Suprapubic skin (tissue), 4 donors: Measurements from ENCODE around the gene TAF1.

Source experiments
- EP300 ChIP-seq: sonication (generic); formaldehyde crosslinking; IDR thresholded peaks from one replicate; pipeline ENCODE4 v1.6.1; 2017; ENCODE audit warnings: antibody characterized with exemption
- POLR2A ChIP-seq, 2 donors: fragments of 450-650 bp; IDR thresholded peaks; one replicate each; pipeline ENCODE4 v1.6.1; 2017; ENCODE audit warnings: antibody characterized with exemption in 2 of 2, mild to moderate bottlenecking in 2 of 2, moderate library complexity in 2 of 2
- POLR2AphosphoS5 ChIP-seq, 3 donors: sonication (generic); formaldehyde crosslinking; IDR thresholded peaks; one replicate each; pipeline ENCODE4 v1.6.1; 2017; ENCODE audit warnings: antibody characterized with exemption in 3 of 3

DNA sequence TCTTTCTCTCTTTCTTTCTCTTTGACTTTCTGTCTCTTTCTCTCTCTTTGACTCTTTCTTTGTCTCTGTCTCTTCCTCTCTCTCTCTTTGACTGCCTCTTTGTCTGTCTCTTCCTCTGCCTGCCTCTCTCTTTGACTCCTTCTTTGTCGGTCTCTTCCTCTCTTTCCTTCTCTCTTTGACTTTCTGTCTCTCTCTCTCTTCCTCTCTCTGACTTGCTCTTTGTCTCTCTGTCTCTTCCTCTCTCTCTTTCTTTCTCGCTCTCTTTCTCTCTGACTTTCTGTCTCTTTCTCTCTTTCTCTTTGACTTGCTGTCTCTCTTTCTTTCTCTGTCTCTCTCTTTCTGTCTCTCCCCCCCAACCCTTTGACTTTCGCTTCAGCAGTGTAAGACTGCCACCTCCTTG lies 130.3 kb downstream of the TAF1 start:
- no peak for TF ChIP-seq POLR2AphosphoS5 (IDR thresholded peaks at IDR 0.05)
- no peak for TF ChIP-seq POLR2A (IDR thresholded peaks at IDR 0.05)
- TF ChIP-seq EP300: no peak
